RPMI8226 (cell line): ENCODE results near the gene RHBDF2.

Experiments used
- DNase-seq: peaks from one replicate; pipeline ENCODE4 v3.0.0-alpha.2; 2015

Gene RHBDF2

DNA sequence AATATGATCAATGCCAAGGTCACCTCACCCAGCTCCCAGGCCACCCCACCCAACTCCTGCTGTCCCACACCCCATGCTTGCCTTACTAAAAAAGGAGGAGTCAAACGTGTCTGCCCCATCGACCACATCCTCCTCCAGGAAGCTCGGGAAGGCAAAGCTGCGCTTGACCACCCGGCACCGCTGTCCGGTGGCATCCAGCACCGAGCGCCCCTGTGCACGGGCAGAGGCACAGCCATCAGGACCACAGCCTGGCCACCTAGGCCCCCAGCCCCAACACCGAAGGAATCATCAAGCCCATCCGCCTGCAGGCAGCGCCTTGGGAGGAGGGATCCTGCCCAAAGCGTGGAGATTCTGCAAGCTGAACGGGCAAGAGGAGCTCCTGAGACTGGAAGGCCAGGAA, 23.6 kb downstream of the RHBDF2 start:
- no peak for DNase-seq

DNA sequence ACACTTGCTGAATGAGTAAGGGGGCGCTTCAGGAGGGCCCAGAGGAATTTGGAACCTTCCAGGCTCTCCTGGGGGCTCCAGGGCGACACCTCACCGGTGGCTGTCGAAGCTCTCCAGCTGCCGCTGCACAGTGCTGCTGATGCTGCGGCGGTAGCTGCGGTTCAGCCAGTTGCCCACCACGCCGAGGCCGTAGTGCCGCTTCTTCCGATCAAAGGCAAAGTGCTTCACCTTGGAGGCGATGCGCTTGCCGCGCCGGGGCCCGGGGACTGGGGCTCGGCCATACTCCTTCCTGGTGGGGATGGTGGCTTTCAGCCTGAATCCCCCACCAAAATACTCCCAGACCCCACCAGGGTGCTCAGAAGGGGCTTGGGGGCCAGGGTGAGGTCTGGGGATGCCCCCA, 24.5 kb downstream of the RHBDF2 start:
- no peak for DNase-seq

DNA sequence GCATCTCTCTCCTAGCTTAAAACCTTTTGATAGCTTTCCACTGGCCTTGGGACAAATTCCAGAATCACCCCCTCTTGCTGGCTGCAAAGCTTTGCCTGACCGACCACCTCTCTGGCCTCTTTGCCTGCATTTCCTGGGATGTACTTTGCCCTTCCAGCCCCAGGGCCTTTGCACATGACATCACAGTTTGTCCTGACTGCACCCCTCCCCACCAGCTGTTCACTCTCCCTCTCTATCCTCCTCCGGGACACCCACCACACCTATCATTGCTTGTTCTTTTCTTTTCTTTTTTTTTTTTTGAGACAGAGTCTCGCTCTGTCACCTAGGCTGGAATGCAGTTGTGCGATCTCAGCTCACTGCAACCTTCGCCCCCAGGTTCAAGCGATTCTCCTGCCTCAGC, 25.9 kb downstream of the RHBDF2 start:
- DNase-seq: no peak

- no peak for DNase-seq
These were observed 26.3 kb downstream of the RHBDF2 start for GRCh38 chr17:76474894-76475293.

DNA sequence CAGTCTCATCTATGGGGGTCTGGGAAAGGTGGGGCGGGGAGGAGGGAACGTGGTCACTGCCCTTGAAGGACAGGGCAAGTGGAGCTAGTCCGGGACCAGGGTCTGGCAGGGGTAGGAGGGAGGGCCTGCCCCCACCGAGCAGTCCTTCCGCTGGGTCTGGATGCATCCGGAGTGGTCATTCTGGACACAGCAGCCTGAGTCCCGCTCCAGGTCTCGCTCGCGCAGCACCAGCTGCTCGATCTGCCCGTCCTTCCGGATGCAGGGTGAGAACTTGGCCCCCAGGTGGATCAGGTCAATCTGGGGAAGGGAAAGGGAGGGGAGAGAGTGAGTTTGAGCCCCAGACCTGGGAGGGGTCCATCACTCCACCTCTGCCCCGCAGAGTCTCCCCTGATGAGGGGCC, 27.0 kb downstream of the RHBDF2 start:
- no peak for DNase-seq

DNA sequence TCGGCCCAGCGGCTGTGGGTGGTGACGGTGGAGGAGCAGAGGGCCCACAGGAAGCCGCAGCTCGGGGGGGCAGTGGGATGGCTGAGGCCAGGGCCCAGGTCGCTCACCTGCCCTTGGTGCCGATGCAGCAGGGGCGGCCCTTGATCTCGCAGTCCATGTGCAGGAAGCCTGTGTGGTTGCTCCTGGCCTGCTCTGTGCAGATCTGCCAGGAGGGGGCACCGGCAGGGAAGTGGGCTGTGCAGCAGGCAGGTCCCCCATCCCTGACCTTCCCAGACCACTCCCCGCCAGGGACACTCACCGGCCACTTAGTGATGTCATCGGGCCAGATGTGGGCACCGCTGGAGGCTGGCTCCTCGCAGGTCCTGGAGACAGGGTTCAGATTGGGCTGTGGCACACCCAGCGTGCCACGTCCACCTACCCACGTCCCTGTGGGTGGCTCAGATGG, 27.7 kb downstream of the RHBDF2 start:
- DNase-seq: no peak

DNA sequence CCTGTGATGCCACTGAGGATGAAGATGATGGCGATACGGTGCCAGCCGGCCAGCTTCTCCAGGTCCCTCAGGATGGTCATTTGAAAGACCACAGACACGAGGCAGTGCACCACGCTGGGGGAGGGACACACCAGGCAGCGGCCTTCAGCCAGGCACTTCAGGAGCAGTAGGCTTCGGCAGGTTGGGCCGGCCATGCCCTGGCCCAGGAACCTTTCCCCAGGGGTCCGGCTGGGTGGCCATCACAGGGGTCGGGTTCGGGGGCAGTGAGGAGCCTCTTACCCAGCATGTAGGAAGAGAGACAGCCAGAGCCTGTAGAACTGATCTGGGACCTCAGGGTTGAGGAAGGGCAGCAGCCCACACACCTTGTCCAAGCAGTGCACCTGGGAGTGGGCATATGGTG, 28.5 kb downstream of the RHBDF2 start:
- no peak for DNase-seq

- no peak for DNase-seq
These were observed 29.0 kb downstream of the RHBDF2 start for GRCh38 chr17:76472258-76472645.

DNA sequence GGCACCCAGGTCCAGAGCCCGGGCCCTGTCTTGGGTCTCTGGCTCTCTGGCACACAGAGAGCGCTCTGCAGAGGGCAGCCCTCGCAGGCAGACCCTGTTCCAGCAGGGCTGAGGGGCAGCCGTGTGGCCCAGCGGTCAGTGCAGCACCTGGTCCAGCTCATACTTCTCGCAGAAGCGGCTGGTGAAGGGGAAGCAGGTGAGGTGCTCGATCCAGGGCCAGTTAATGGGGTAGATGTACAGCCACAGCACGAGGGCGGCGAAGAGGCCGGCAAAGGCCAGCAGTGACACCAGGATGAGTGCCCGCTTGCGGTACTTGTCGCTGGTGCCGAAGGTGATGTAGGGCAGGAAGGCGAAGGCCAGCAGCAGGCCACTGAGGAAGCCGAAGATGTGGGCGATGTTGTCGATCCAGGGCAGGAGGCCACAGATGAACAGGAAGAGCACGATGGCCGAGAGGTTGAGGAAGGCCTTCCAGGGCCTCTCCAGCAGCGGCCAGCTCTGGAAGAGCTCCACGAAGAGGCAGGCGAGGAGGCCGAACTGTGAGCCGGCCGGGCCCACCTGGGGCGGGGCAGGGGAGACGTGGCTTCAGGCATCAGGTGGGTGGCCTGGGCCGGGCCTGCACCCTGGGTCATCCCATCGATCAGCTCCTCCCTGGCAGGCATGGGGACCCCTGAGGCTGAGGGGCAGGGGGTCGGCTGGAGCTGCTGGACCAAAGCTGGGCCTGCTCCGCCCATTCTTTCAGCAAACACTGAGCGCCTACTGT, 29.5 kb downstream of the RHBDF2 start:
- no peak for DNase-seq

- no peak for DNase-seq
These were observed 31.1 kb downstream of the RHBDF2 start for GRCh38 chr17:76469991-76470739.

- no peak for DNase-seq
These were observed 31.9 kb downstream of the RHBDF2 start for GRCh38 chr17:76469076-76469990.

- DNase-seq: no peak
These were observed 32.6 kb downstream of the RHBDF2 start for GRCh38 chr17:76468634-76469010.

GRCh38 chr17:76467809-76468633, 33.2 kb downstream of the RHBDF2 start:
- DNase-seq: no peak

DNA sequence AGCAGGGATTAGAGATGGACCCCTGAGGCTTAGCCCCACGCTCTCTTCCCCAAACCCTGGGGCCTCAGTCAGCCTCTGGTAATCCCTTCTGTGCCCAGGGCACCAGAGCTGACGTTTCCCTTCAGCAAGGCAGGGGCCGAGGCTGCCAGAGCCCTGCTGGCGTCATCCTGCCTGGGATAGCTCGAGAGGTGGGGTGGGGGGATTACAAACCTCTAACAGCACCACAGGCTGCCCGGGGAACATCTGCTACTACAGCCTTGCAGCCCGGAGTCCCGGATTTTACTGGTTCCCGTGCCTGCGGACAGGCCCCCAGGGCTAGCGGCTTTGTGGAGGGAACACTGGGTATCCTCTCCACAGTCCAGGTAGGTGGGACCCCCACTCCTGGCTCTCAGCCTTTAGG, 33.9 kb downstream of the RHBDF2 start, which contains the start of gene AANAT:
AANAT (plus strand) TSS at position 238 of the 400 bp plus-strand sequence. CDS start 1,144 bp downstream, outside the sequence.
- no peak for DNase-seq

DNA sequence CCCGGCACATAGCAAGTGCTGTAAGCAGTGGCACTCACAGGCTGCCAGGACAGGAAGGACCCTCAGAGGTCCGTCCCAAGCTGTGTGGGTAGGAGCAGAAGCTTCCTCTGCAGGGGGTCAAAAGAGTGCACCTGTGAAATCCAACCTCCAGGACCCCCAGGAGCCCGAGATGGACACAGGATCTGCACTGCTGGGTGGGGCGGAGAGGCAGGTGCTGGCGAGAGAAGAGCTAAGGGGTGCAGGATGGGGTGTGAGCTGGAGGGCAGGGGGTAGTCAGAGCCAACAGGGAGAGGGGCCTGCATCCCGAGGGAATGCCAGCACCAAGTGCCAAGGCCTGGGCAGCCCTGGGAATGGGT, 34.5 kb downstream of the RHBDF2 start:
- DNase-seq: no peak

GRCh38 chr17:76462556-76463290, 38.5 kb downstream of the RHBDF2 start:
- DNase-seq: no peak

GRCh38 chr17:76461765-76462555, 39.3 kb downstream of the RHBDF2 start:
- DNase-seq: no peak

DNA sequence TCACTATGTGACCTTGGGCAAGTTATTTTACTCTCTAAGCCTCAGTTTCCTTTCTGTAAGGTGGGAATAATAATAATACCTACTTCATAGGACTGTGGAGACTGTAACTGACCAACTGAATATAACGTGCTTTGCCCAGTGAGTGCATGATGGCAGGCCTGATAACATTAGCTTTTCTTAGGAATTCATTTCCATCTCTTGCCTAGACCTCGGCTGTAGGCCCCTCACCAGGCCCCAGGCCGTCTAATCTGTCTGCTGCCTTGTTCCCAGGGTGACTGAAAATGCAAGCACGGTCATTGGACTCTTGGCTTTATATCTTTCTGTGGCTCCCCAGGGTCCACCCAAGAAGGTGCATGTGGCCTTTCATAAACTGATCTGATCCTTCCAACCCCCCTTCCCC, 41.5 kb downstream of the RHBDF2 start:
- DNase-seq: no peak

DNA sequence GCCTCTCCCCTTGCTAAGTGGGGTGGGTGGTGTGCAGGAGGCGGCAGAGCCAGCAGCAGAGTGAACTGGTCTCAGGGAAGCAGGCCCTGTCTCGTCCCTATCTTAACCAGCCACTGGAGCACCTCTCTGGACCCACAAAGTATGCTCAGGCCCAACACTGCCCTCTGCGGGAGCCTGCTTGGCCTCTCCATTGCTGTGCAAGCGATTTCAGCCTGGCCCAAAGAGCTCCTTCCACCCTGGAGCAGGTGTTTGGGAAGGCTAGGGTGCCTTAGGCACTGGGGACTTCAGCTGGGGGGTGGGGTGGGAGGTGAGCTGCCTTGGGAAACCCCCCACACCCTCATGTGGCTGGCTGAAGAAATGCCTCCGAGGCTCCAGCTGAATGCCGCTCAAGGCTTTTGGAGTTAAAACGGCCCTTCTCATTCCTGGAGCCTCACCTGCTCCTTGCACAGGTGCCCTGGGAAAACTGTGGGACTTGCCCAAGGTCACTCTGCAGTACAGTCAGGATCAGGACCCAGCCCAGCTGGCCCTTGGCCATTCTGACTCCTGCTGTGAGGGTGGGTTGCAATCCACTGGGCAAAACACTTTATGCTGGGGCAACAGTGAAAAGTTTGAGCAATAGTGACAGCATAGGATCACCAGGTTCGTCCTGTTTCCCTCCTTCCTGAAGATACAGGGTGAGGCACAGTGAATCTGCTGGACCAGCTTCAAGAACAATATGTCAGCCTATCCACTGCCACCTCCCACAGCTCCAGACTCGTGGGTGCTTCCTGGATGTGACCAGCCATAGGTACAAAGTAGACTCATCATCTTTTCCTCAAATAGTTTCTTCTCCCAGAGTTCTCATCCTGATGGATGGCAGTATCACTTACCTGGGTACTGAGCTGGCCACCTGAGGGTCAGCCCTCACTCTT, 42.4 kb downstream of the RHBDF2 start:
- peak; percentile 82 for DNase-seq

DNA sequence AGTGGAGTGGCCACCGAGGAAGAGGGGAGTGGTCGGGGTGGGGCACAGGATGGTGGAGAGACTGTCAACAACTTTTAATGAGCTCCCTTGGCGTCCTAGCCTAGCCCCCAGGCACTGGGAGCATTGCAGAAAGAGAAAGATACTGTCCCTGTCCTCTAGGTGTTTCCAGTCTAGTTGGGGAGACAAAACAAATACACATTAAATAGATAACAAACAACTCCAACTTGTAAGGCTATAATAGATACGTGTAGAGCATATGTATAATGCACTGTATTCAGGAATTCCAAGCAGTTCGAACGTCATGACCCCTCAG, 47.8 kb downstream of the RHBDF2 start:
- DNase-seq: no peak
